Measurements from ENCODE around the gene KRTAP13-1. TPM values are rescaled to one million over a fixed set of nuclear protein-coding genes. Genes with fewer than 3 reads are reported as not detected.

The KRTAP13-1 gene
- total and polyA plus RNA-seq, 2 of the 4 experiments (the other 2 are of a cell fraction) = not detected

GRCh38 chr21:30415993-30416392 is 20.2 kb downstream of the KRTAP13-1 start:
- no peak overlapping the region for H2BK15ac ChIP-seq (ENCODE audit: low read depth, low read length)
- H3K4me1 ChIP-seq (ENCODE audit: control insufficient read depth, insufficient read depth, low read length) = no peaks in the 10 kb centered on the region
- no peak overlapping the region for H2BK120ac ChIP-seq (ENCODE audit: low read depth, low read length)
- no peak overlapping the region for H3K4ac ChIP-seq (ENCODE audit: low read depth, low read length)
- no peaks in the 10 kb centered on the region for H4K20me1 ChIP-seq (ENCODE audit: insufficient read depth, low read length)
- in situ Hi-C loops (cut with MboI; ENCODE audit: low sequenced_read_pairs) (no loop called here), dilution Hi-C loops (cut with HindIII; ENCODE audit: low sequenced_read_pairs, unreplicated experiment) (no loop called here), intact Hi-C loops (cut with micrococcal nuclease) (no loop called here)
- no peak for TF ChIP-seq ELK1 (IDR thresholded peaks at IDR 0.05; ENCODE audit: borderline replicate concordance, low read depth, low read length)
- no peak for TF ChIP-seq MXI1 (IDR thresholded peaks at IDR 0.05; ENCODE audit: borderline replicate concordance, low read depth, low read length)
- no peak for TF ChIP-seq MAZ (IDR thresholded peaks at IDR 0.05; ENCODE audit: borderline replicate concordance, low read depth, low read length)
- no peak for TF ChIP-seq SMC3 (IDR thresholded peaks at IDR 0.05; ENCODE audit: low read depth, low read length)
- no peak for TF ChIP-seq RAD21 (IDR thresholded peaks at IDR 0.05; ENCODE audit: low read length)
- no peak for TF ChIP-seq RCOR1 (IDR thresholded peaks at IDR 0.05; ENCODE audit: insufficient replicate concordance, low read length)
- no peak for TF ChIP-seq RFX5 (IDR thresholded peaks at IDR 0.05; ENCODE audit: low read depth, low read length)
- TF ChIP-seq USF2 (IDR thresholded peaks at IDR 0.05; ENCODE audit: low read depth, low read length) = no peak
- no peak for TF ChIP-seq CTCF (conservative IDR thresholded peaks at IDR 0.05; ENCODE audit: low read depth, low read length)
- TF ChIP-seq BHLHE40 (IDR thresholded peaks at IDR 0.05; ENCODE audit: low read depth, low read length) = no peak
- TF ChIP-seq CEBPB (IDR thresholded peaks at IDR 0.05; ENCODE audit: low read depth, low read length) = no peak
- TF ChIP-seq CHD1 (IDR thresholded peaks at IDR 0.05; ENCODE audit: low read depth, low read length) = no peak
- TF ChIP-seq POLR2A (IDR thresholded peaks at IDR 0.05; ENCODE audit: low read depth, low read length) = no peak
- TF ChIP-seq FOS (IDR thresholded peaks at IDR 0.05; ENCODE audit: low read depth, low read length) = no peak
- TF ChIP-seq NFE2L2 (IDR thresholded peaks at IDR 0.05; ENCODE audit: low read depth, low read length) = no peak
- TF ChIP-seq MAFK (IDR thresholded peaks at IDR 0.05; ENCODE audit: low read depth, low read length) = no peak
- no peak overlapping the region for H4K8ac ChIP-seq (ENCODE audit: low read depth in 2 of 2, low read length in 2 of 2)
- H3K18ac ChIP-seq (ENCODE audit: low read depth, low read length) = no peak overlapping the region
- H2BK5ac ChIP-seq (ENCODE audit: low read depth, low read length, poor library complexity, severe bottlenecking) = no peak overlapping the region
- 0 out of 2 replicates have a peak, but pooled peaks cover 2% of the 10 kb centered on the region for H3K9me3 ChIP-seq (ENCODE audit: control insufficient read depth, insufficient read depth, low read length)
- no peaks in the 10 kb centered on the region for H3K36me3 ChIP-seq (ENCODE audit: control insufficient read depth, insufficient read depth, low read length)
- whole genome bisulfite sequencing, 2 experiments (ENCODE audit: extremely low coverage in 2 of 2, insufficient read length in 1 of 2) = 67% methylated on average over 1 of the region's 5 CpGs; no CpG with 5 or more reads in 1 of the 2 experiments
- H2AK9ac ChIP-seq (replicated peaks; ENCODE audit: low read depth, low read length, poor library complexity) = no peak overlapping the region
- no peaks in the 10 kb centered on the region for H3K9me1 ChIP-seq (ENCODE audit: insufficient read depth, low read length)
- H3K79me1 ChIP-seq (ENCODE audit: low read depth in 1 of 2, low read length in 2 of 2) = no peaks in the 10 kb centered on the region
- H4K91ac ChIP-seq (ENCODE audit: insufficient read depth, low read depth, low read length) = no peak overlapping the region
- DNase-seq (no peak), ATAC-seq (ENCODE audit: low read depth) (no peak)
- H3K27ac ChIP-seq (ENCODE audit: insufficient read depth, low read length) = no peak overlapping the region
- no peak overlapping the region for H3K23ac ChIP-seq (ENCODE audit: low read depth, low read length)
- ChIA-PET CTCF (no interaction called here), POLR2A (ENCODE audit: unreplicated experiment) (interaction anchor here (0.5 kb wide), 1 partner anchor 11 kb away, joined by 3 read pairs; no protein-coding TSS in a partner anchor)
- H3K4me3 ChIP-seq (ENCODE audit: insufficient read depth, low read depth, low read length) = no peak overlapping the region
- H3K4me2 ChIP-seq (ENCODE audit: low read depth, low read length) = no peak overlapping the region
- H4K5ac ChIP-seq (ENCODE audit: low read depth, low read length) = no peak overlapping the region
- no peak overlapping the region for H3K14ac ChIP-seq (replicated peaks; ENCODE audit: low read depth, low read length)
- no peak overlapping the region for H3K56ac ChIP-seq (ENCODE audit: extremely low read depth, insufficient read depth, low read length)
- no TSS peak for BruUV-seq (replicated peaks)
- H3K9ac ChIP-seq (ENCODE audit: low read depth, low read length) = no peak overlapping the region
- no peak overlapping the region for H2AFZ ChIP-seq (replicated peaks; ENCODE audit: low read length, poor library complexity)
- no peak overlapping the region for H2AK5ac ChIP-seq (ENCODE audit: low read depth, low read length)
- H3K27me3 ChIP-seq (ENCODE audit: control insufficient read depth, insufficient read depth, low read length) = no peaks in the 10 kb centered on the region
- H2BK20ac ChIP-seq (ENCODE audit: low read depth, low read length) = no peak overlapping the region
